NT2/D1 (cell line): ENCODE data around the gene CADM2.

Experiments
- SUZ12 ChIP-seq: IDR thresholded peaks from 2 replicates; pipeline ENCODE4 v1.6.1; 2011; ENCODE audit not compliant: insufficient read length, insufficient read depth; ENCODE audit errors: extremely low read depth
- YY1 ChIP-seq: IDR thresholded peaks from 2 replicates; pipeline ENCODE4 v1.6.1; 2011; ENCODE audit not compliant: insufficient read length, insufficient read depth
- ZNF274 ChIP-seq: IDR thresholded peaks from 2 replicates; pipeline ENCODE4 v1.6.1; 2011; ENCODE audit warnings: mild to moderate bottlenecking, low read depth, low read length

DNA sequence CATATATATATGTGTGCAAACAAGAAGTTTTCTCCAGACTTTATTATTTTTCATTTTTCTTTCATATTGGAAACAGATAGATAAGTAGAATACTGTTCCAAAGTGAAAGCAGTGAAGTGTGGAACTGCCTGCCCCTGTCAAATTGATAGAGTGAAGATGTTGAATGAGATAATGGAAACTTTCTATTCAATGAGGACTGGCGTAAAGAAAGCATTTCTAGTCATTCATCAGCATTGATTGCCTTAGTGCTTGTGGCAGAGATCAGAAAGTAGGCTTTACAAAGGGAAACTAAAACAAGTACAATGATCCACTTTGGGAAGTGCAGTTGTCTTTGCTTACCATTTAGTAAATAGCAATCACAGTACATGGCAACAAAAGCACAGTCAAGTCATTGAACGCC lies 300.0 kb downstream of the CADM2 start:
- TF ChIP-seq ZNF274: no peak
- TF ChIP-seq YY1: no peak
- TF ChIP-seq SUZ12: no peak
